HepG2 (cell line): ENCODE results near the gene MICAL3.

Experiments used
- CTCF ChIP-seq: sonication (generic); formaldehyde crosslinking; IDR thresholded peaks from 2 replicates; pipeline ENCODE4 v1.5.0; 2020; ENCODE audit warnings: mild to moderate bottlenecking, missing genetic modification reagents, moderate library complexity
- EP300 ChIP-seq, 3 experiments: sonication (generic) in 1 of 3; formaldehyde crosslinking in 1 of 3; IDR thresholded peaks; 2 replicates each; pipeline versions ENCODE4 v1.5.1 to v1.6.1; 2011 to 2020; ENCODE audit warnings: low read depth in 2 of 3, low read length in 2 of 3, borderline replicate concordance in 1 of 3, improper control_type of control experiment in 1 of 3, mild to moderate bottlenecking in 1 of 3, missing genetic modification reagents in 1 of 3, moderate library complexity in 1 of 3
- GFI1 ChIP-seq: sonication (generic); formaldehyde crosslinking; IDR thresholded peaks from 2 replicates; pipeline ENCODE4 v1.5.0; 2020; ENCODE audit warnings: missing genetic modification reagents, mild to moderate bottlenecking, borderline replicate concordance
- MAZ ChIP-seq, 2 experiments: sonication (generic) in 1 of 2; formaldehyde crosslinking in 1 of 2; IDR thresholded peaks; 2 replicates each; pipeline versions ENCODE4 v1.5.0 to v1.6.1; 2012 to 2020; ENCODE audit warnings: low read depth in 2 of 2, mild to moderate bottlenecking in 2 of 2, borderline replicate concordance in 1 of 2, improper control_type of control experiment in 1 of 2, low read length in 1 of 2, missing genetic modification reagents in 1 of 2, moderate library complexity in 1 of 2
- MED8 ChIP-seq: sonication (generic); formaldehyde crosslinking; IDR thresholded peaks from 2 replicates; pipeline ENCODE4 v1.8.1; 2023; ENCODE audit warnings: mild to moderate bottlenecking, missing genetic modification reagents; ENCODE audit not compliant: insufficient replicate concordance
- MTF1 ChIP-seq: sonication (generic); formaldehyde crosslinking; IDR thresholded peaks from 2 replicates; pipeline ENCODE4 v1.5.0; 2020; ENCODE audit warnings: missing genetic modification reagents
- MXD4 ChIP-seq: IDR thresholded peaks from 2 replicates; pipeline ENCODE4 v1.6.1; 2016; ENCODE audit warnings: mild to moderate bottlenecking, missing biosample characterization, missing genetic modification reagents
- PRPF4 ChIP-seq: fragments of 200-400 bp; formaldehyde crosslinking; IDR thresholded peaks from 2 replicates; pipeline ENCODE4 v1.6.1; 2016; ENCODE audit warnings: low read length, low read depth; ENCODE audit not compliant: poor library complexity, severe bottlenecking
- ZBTB49 ChIP-seq: sonication (generic); formaldehyde crosslinking; IDR thresholded peaks from 2 replicates; pipeline ENCODE4 v1.4.0; 2020; ENCODE audit warnings: missing genetic modification reagents, borderline replicate concordance
- TF ChIP-seq, protein P1 (sequence below), 2 experiments: sonication (generic) in 1 of 2; formaldehyde crosslinking in 1 of 2; IDR thresholded peaks; 2 replicates each; pipeline versions ENCODE4 v1.4.0 to v1.6.1; 2016 to 2020; ENCODE audit warnings: borderline replicate concordance in 1 of 2, low read depth in 1 of 2, mild to moderate bottlenecking in 1 of 2, missing genetic modification reagents in 1 of 2

GRCh38 chr22:17920992-17921650, 103.2 kb downstream of the MICAL3 start:
- no peak for TF ChIP-seq MTF1 (CRISPR knock-in tag)
- no peak for TF ChIP-seq MAZ (IDR thresholded peaks at IDR 0.05; ENCODE audit: borderline replicate concordance, low read depth, low read length)
- no peak for TF ChIP-seq MAZ (CRISPR knock-in tag; IDR thresholded peaks at IDR 0.05; ENCODE audit: low read depth)
- no peak for TF ChIP-seq GFI1 (CRISPR knock-in tag)
- TF ChIP-seq MXD4 (CRISPR knock-in tag): no peak
- no peak for TF ChIP-seq MED8 (CRISPR knock-in tag)
- TF ChIP-seq CTCF (CRISPR knock-in tag): no peak
- TF ChIP-seq ZBTB49 (CRISPR knock-in tag): no peak
- TF ChIP-seq EP300 (IDR thresholded peaks at IDR 0.05; ENCODE audit: low read depth in 2 of 2, low read length in 2 of 2): no peak
- TF ChIP-seq EP300 (CRISPR knock-in tag; IDR thresholded peaks at IDR 0.05; ENCODE audit: borderline replicate concordance): no peak
- TF ChIP-seq PRPF4: no peak
- TF ChIP-seq, protein P1, sequence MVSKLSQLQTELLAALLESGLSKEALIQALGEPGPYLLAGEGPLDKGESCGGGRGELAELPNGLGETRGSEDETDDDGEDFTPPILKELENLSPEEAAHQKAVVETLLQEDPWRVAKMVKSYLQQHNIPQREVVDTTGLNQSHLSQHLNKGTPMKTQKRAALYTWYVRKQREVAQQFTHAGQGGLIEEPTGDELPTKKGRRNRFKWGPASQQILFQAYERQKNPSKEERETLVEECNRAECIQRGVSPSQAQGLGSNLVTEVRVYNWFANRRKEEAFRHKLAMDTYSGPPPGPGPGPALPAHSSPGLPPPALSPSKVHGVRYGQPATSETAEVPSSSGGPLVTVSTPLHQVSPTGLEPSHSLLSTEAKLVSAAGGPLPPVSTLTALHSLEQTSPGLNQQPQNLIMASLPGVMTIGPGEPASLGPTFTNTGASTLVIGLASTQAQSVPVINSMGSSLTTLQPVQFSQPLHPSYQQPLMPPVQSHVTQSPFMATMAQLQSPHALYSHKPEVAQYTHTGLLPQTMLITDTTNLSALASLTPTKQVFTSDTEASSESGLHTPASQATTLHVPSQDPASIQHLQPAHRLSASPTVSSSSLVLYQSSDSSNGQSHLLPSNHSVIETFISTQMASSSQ (IDR thresholded peaks at IDR 0.05; ENCODE audit: low read depth): no peak
- TF ChIP-seq, protein P1 (CRISPR knock-in tag; IDR thresholded peaks at IDR 0.05; ENCODE audit: borderline replicate concordance): no peak
